ENCODE data around the gene SLC38A9. TPM values are rescaled to one million over a fixed set of nuclear protein-coding genes. Genes with fewer than 3 reads are reported as not detected.

Gene SLC38A9
- total and polyA plus RNA-seq, 2 of the 8 experiments (the other 6 are each of a cell fraction or from before 2014, with no cell fraction given), result 29.2 to 43.7 TPM

- no peaks in the 10 kb centered on the region for H3K27me3 ChIP-seq (replicated peaks in 1 of 4; ENCODE audit: control insufficient read depth in 3 of 4, extremely low read depth in 1 of 4, insufficient read depth in 3 of 4, low read length in 3 of 4)
- no peak overlapping the region for H2BK120ac ChIP-seq (replicated peaks; ENCODE audit: low read depth, low read length)
- WGBS, 2 experiments (ENCODE audit: extremely low coverage in 1 of 2, insufficient coverage in 1 of 2, insufficient read length in 1 of 2, insufficient replicate concordance in 2 of 2, low coverage in 1 of 2, low lambda C conversion rate in 2 of 2, missing lambda C conversion rate in 1 of 2), result 0% methylated on average over 1 of the region's 1 CpG; no CpG with 5 or more reads in 1 of the 2 experiments
- H3K9ac ChIP-seq (replicated peaks in 1 of 4; ENCODE audit: extremely low read depth in 1 of 4, low read depth in 3 of 4, low read length in 3 of 4), result no peak overlapping the region
- no peaks in the 10 kb centered on the region for H3K23me2 ChIP-seq (ENCODE audit: low read depth, low read length)
- no peak overlapping the region for H2BK12ac ChIP-seq (ENCODE audit: low read depth, low read length)
- no peaks in the 10 kb centered on the region for H4K20me1 ChIP-seq (replicated peaks in 1 of 2; ENCODE audit: control insufficient read depth in 1 of 2, insufficient read depth in 2 of 2, low read length in 2 of 2)
- H3K27ac ChIP-seq (ENCODE audit: low read depth, low read length), result no peak overlapping the region
- no peak overlapping the region for H3K14ac ChIP-seq (ENCODE audit: insufficient read length)
- H3K79me1 ChIP-seq (ENCODE audit: low read depth, low read length), result no peaks in the 10 kb centered on the region; the same call in 1 of the 2 replicates
- no peak for FAIRE-seq
- H3K18ac ChIP-seq (ENCODE audit: extremely low read depth, low read length), result no peak overlapping the region
- no peak overlapping the region for H3K56ac ChIP-seq (replicated peaks; ENCODE audit: insufficient read length, low read depth, low read length)
- DNase-seq (ENCODE audit: low read depth in 1 of 2, low spot score in 2 of 2), result no peak
- CTCF ChIA-PET (ENCODE audit: partially characterized antibody), result interaction anchor here (1.8 kb wide), 1 partner anchor 12 kb away, joined by 9 read pairs; no protein-coding TSS in a partner anchor
- no peak overlapping the region for H4K91ac ChIP-seq (replicated peaks; ENCODE audit: insufficient read length, low read length)
- H2AK5ac ChIP-seq (ENCODE audit: low read depth, low read length), result no peak overlapping the region
- H4K5ac ChIP-seq (ENCODE audit: insufficient read length, low read depth, low read length), result no peak overlapping the region
- no peak overlapping the region for H4K8ac ChIP-seq (ENCODE audit: extremely low read depth, insufficient read depth, low read length)
- no peak overlapping the region for H2BK15ac ChIP-seq (ENCODE audit: low read length)
- no peak overlapping the region for H2BK20ac ChIP-seq (ENCODE audit: low read length)
- no peak overlapping the region for H3K23ac ChIP-seq (ENCODE audit: insufficient read length)
- no peak overlapping the region for H2AFZ ChIP-seq (ENCODE audit: low read length)
- POLR2A ChIA-PET (ENCODE audit: partially characterized antibody), result no interaction called here
- no peaks in the 10 kb centered on the region for H3K9me3 ChIP-seq (ENCODE audit: insufficient read depth in 2 of 2, low read depth in 1 of 2, low read length in 1 of 2)
- no peak overlapping the region for H3K4me2 ChIP-seq (ENCODE audit: insufficient read depth in 1 of 2, low read depth in 2 of 2, low read length in 2 of 2)
- no peak overlapping the region for H3K4me3 ChIP-seq (ENCODE audit: extremely low read depth in 1 of 4, insufficient read depth in 2 of 4, low read depth in 3 of 4, low read length in 4 of 4)
- H2BK5ac ChIP-seq (ENCODE audit: low read depth, low read length), result no peak overlapping the region
- H3K4me1 ChIP-seq (replicated peaks in 1 of 4; ENCODE audit: control insufficient read depth in 3 of 4, insufficient read depth in 4 of 4, low read length in 3 of 4), result no peaks in the 10 kb centered on the region
- no peaks in the 10 kb centered on the region for H3K79me2 ChIP-seq (ENCODE audit: control insufficient read depth in 1 of 2, insufficient read depth in 2 of 2, low read length in 2 of 2)
- H3K36me3 ChIP-seq (ENCODE audit: control insufficient read depth in 2 of 4, insufficient read depth in 4 of 4, low read length in 3 of 4), result no peaks in the 10 kb centered on the region
- no peak overlapping the region for H3K4ac ChIP-seq (replicated peaks; ENCODE audit: insufficient read length, low read depth, low read length)
- TF ChIP-seq, protein P1, sequence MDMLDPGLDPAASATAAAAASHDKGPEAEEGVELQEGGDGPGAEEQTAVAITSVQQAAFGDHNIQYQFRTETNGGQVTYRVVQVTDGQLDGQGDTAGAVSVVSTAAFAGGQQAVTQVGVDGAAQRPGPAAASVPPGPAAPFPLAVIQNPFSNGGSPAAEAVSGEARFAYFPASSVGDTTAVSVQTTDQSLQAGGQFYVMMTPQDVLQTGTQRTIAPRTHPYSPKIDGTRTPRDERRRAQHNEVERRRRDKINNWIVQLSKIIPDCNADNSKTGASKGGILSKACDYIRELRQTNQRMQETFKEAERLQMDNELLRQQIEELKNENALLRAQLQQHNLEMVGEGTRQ (IDR thresholded peaks at IDR 0.05; ENCODE audit: low read length), result no peak
- TF ChIP-seq TBP (IDR thresholded peaks at IDR 0.05; ENCODE audit: low read depth, low read length) (no peak), SP4 (IDR thresholded peaks at IDR 0.05; ENCODE audit: low read length) (no peak), RBBP5 (IDR thresholded peaks at IDR 0.05; ENCODE audit: borderline replicate concordance, low read depth, low read length) (no peak), TAF1 (IDR thresholded peaks at IDR 0.05; ENCODE audit: low read depth, low read length) (no peak), FOSL1 (IDR thresholded peaks at IDR 0.05; ENCODE audit: insufficient read depth, low read depth, low read length) (no peak), CHD2 (IDR thresholded peaks at IDR 0.05; ENCODE audit: low read length) (no peak), SIX5 (IDR thresholded peaks at IDR 0.05; ENCODE audit: low read depth, low read length) (no peak), RAD21 (IDR thresholded peaks at IDR 0.05 in 1 of 2, conservative IDR thresholded peaks at IDR 0.05 in 1 of 2; ENCODE audit: low read depth in 2 of 2, low read length in 2 of 2) (no peak), PHF8 (conservative IDR thresholded peaks at IDR 0.05; ENCODE audit: low read depth, low read length) (no peak)
- TF ChIP-seq, protein P2, sequence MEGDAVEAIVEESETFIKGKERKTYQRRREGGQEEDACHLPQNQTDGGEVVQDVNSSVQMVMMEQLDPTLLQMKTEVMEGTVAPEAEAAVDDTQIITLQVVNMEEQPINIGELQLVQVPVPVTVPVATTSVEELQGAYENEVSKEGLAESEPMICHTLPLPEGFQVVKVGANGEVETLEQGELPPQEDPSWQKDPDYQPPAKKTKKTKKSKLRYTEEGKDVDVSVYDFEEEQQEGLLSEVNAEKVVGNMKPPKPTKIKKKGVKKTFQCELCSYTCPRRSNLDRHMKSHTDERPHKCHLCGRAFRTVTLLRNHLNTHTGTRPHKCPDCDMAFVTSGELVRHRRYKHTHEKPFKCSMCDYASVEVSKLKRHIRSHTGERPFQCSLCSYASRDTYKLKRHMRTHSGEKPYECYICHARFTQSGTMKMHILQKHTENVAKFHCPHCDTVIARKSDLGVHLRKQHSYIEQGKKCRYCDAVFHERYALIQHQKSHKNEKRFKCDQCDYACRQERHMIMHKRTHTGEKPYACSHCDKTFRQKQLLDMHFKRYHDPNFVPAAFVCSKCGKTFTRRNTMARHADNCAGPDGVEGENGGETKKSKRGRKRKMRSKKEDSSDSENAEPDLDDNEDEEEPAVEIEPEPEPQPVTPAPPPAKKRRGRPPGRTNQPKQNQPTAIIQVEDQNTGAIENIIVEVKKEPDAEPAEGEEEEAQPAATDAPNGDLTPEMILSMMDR (IDR thresholded peaks at IDR 0.05; ENCODE audit: control extremely low read depth in 1 of 3, insufficient read depth in 1 of 3, low read depth in 1 of 3, low read length in 3 of 3), result no peak
Observed at GRCh38 chr5:55679556-55679955, 32.6 kb downstream of the SLC38A9 start.

Measured in H1 (cell line).